ENCODE results near the gene AP1B1. TPM values are rescaled to one million over a fixed set of nuclear protein-coding genes. Genes with fewer than 3 reads are reported as not detected.
A peak's percentile ranks its signal among the peaks of the same experiment; 100 is the strongest.

Gene AP1B1
- total and polyA plus RNA-seq, 2 donors from 2014 or later: 50.5 to 82.9 TPM

GRCh38 chr22:29305836-29306174, 82.6 kb downstream of the AP1B1 start:
- TF ChIP-seq, protein P1, sequence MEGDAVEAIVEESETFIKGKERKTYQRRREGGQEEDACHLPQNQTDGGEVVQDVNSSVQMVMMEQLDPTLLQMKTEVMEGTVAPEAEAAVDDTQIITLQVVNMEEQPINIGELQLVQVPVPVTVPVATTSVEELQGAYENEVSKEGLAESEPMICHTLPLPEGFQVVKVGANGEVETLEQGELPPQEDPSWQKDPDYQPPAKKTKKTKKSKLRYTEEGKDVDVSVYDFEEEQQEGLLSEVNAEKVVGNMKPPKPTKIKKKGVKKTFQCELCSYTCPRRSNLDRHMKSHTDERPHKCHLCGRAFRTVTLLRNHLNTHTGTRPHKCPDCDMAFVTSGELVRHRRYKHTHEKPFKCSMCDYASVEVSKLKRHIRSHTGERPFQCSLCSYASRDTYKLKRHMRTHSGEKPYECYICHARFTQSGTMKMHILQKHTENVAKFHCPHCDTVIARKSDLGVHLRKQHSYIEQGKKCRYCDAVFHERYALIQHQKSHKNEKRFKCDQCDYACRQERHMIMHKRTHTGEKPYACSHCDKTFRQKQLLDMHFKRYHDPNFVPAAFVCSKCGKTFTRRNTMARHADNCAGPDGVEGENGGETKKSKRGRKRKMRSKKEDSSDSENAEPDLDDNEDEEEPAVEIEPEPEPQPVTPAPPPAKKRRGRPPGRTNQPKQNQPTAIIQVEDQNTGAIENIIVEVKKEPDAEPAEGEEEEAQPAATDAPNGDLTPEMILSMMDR (IDR thresholded peaks at IDR 0.05; ENCODE audit: borderline replicate concordance, extremely low read depth, insufficient read depth): no peak
- intact Hi-C loops (cut with DNase I): no loop called here
- H3K9me3 ChIP-seq (ENCODE audit: control insufficient read depth in 2 of 3, insufficient read depth in 1 of 3, low read length in 3 of 3): no peaks in the 10 kb centered on the region
- no peak overlapping the region for H3K9ac ChIP-seq (ENCODE audit: low read length in 3 of 3)
- FAIRE-seq (no peak), DNase-seq (no peak)
- H3K27me3 ChIP-seq (ENCODE audit: control insufficient read depth, insufficient read depth, low read length): no peaks in the 10 kb centered on the region
- H3K27ac ChIP-seq (ENCODE audit: low read depth in 2 of 2, low read length in 2 of 2): peak overlapping the region in 1 of 2 donors; percentile 71
- peaks cover 0 to 43% (median 15%) of the 10 kb centered on the region in 3 donors for H3K4me1 ChIP-seq (ENCODE audit: control insufficient read depth in 2 of 3, insufficient read depth in 2 of 3, low read depth in 1 of 3, low read length in 3 of 3)
- peaks cover 0 to 2% (median under 1%) of the 10 kb centered on the region in 3 donors for H3K36me3 ChIP-seq (ENCODE audit: control insufficient read depth in 2 of 3, insufficient read depth in 3 of 3, low read length in 3 of 3)
- H3K4me3 ChIP-seq (ENCODE audit: low read length in 3 of 3): peak overlapping the region in 2 of 3 donors; percentile 30 to 72

DNA sequence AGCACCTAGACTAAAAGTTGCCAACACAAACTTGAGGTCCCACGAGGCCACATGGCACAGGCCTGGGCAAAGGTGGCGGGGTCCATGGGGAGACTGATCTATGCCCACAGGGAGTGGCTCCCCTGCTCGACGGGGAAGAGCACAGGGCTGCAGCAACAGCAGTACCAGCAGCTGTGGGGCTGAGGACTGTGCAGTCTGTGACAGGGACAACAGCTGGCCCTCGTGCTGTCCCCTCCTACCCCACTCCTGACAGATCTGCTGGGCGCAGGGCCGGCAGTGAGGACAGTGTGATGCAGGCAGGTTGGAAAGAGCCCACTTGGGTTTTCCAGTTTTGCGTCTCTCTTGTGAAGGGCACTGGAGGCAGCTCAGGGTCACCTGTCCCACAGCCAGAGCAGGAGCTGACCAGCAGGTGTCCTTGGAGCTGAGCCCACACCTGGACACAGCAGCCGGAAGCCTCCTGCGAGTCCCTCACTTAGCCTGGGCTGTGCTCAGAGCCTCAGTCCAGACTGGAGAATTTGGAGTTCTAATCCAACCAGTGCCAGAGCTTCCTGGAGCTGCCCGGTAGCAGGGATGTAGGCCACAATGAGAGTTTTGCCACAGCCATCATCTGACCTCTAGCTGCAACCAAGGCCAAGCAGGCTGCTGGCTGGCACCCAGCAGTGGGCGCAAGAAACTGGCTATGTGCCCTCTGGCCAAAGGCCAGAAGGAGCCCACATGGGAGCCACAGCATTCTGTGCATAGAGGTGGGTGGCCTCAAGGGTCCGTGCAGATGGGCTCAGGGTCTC, 85.5 kb downstream of the AP1B1 start:
- DNase-seq: no peak
- intact Hi-C loops (cut with DNase I): no loop called here
- TF ChIP-seq, protein P1 (IDR thresholded peaks at IDR 0.05; ENCODE audit: borderline replicate concordance, extremely low read depth, insufficient read depth): no peak
- H3K4me1 ChIP-seq (ENCODE audit: control insufficient read depth in 2 of 3, insufficient read depth in 2 of 3, low read depth in 1 of 3, low read length in 3 of 3): peaks cover 0 to 20% (median 11%) of the 10 kb centered on the region in 3 donors
- peak overlapping the region in 1 of 2 donors; percentile 32 for H3K27ac ChIP-seq (ENCODE audit: low read depth in 2 of 2, low read length in 2 of 2)
- no peak for FAIRE-seq
- H3K9me3 ChIP-seq (ENCODE audit: control insufficient read depth in 2 of 3, insufficient read depth in 1 of 3, low read length in 3 of 3): no peaks in the 10 kb centered on the region
- H3K9ac ChIP-seq (ENCODE audit: low read length in 3 of 3): no peak overlapping the region
- H3K36me3 ChIP-seq (ENCODE audit: control insufficient read depth in 2 of 3, insufficient read depth in 3 of 3, low read length in 3 of 3): peaks cover 5 to 20% (median 18%) of the 10 kb centered on the region in 3 donors
- H3K4me3 ChIP-seq (ENCODE audit: low read length in 3 of 3): no peak overlapping the region
- no peaks in the 10 kb centered on the region for H3K27me3 ChIP-seq (ENCODE audit: control insufficient read depth, insufficient read depth, low read length)

DNA sequence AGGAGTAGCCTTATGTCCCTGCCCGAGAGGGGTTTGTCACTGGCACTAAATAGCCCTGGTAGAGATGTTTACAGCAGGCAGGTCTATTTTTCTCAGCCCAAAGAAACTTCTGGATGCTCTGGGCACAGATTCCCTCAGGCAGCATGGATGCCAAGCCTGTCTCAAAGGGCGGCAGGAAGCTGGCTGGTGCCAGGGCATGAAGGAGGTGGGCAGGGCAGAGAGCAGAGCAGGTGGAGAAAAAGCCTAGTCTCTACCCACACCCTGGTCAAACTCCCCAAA, 86.0 kb downstream of the AP1B1 start:
- no peak overlapping the region for H3K9ac ChIP-seq (ENCODE audit: low read length in 3 of 3)
- intact Hi-C loops (cut with DNase I): no loop called here
- DNase-seq (no peak), FAIRE-seq (no peak)
- H3K36me3 ChIP-seq (ENCODE audit: control insufficient read depth in 2 of 3, insufficient read depth in 3 of 3, low read length in 3 of 3): peaks cover 10 to 25% (median 23%) of the 10 kb centered on the region in 3 donors
- TF ChIP-seq, protein P1 (IDR thresholded peaks at IDR 0.05; ENCODE audit: borderline replicate concordance, extremely low read depth, insufficient read depth): no peak
- H3K4me3 ChIP-seq (ENCODE audit: low read length in 3 of 3): no peak overlapping the region
- H3K9me3 ChIP-seq (ENCODE audit: control insufficient read depth in 2 of 3, insufficient read depth in 1 of 3, low read length in 3 of 3): no peaks in the 10 kb centered on the region
- H3K27ac ChIP-seq (ENCODE audit: low read depth in 2 of 2, low read length in 2 of 2): no peak overlapping the region
- peaks cover 0 to 16% (median 7%) of the 10 kb centered on the region in 3 donors for H3K4me1 ChIP-seq (ENCODE audit: control insufficient read depth in 2 of 3, insufficient read depth in 2 of 3, low read depth in 1 of 3, low read length in 3 of 3)
- no peaks in the 10 kb centered on the region for H3K27me3 ChIP-seq (ENCODE audit: control insufficient read depth, insufficient read depth, low read length)
